Omental fat pad (tissue), 4 donors: ENCODE measurements around the gene CDV3. TPM values are rescaled to one million over a fixed set of nuclear protein-coding genes. Genes with fewer than 3 reads are reported as not detected.
"Not testable (repeated sequence)": the region's sequence is repeated elsewhere in the genome, so short reads cannot be mapped to it uniquely, and the experiment has no call there.

Experiments
- ATAC-seq: fragments of 150-250 bp; one replicate; pipeline ENCODE4 v1.9.1; 2016; ENCODE audit warnings: mild to moderate bottlenecking, moderate library complexity; ENCODE audit not compliant: low FRiP score
- DNase-seq: peaks from one replicate; pipeline ENCODE4 v3.0.0-alpha.2; 2019; ENCODE audit warnings: low spot score
- total RNA-seq, 4 donors: library from RNA; depleted of rRNA; stranded (reverse); fragments of >200 nt; gene quantifications; one replicate each; pipeline ENCODE4 v1.1.0, GENCODE V29; 2016
- TF ChIP-seq, protein P1 (sequence below), 3 donors: fragments of 450-650 bp; IDR thresholded peaks; one replicate each; pipeline ENCODE4 v1.5.1; 2016 to 2017; ENCODE audit warnings: antibody characterized with exemption in 3 of 3, mild to moderate bottlenecking in 3 of 3, moderate library complexity in 2 of 3

The CDV3 gene
- total RNA-seq = 100 to 1,000 TPM; 103 to 290 (median 213) TPM

GRCh38 chr3:133573629-133574194, at the start of gene CDV3:
TSS of gene CDV3 (plus strand) at chr3:133573686. CDS start at chr3:133574045, 359 bp downstream.
- TF ChIP-seq, protein P1, sequence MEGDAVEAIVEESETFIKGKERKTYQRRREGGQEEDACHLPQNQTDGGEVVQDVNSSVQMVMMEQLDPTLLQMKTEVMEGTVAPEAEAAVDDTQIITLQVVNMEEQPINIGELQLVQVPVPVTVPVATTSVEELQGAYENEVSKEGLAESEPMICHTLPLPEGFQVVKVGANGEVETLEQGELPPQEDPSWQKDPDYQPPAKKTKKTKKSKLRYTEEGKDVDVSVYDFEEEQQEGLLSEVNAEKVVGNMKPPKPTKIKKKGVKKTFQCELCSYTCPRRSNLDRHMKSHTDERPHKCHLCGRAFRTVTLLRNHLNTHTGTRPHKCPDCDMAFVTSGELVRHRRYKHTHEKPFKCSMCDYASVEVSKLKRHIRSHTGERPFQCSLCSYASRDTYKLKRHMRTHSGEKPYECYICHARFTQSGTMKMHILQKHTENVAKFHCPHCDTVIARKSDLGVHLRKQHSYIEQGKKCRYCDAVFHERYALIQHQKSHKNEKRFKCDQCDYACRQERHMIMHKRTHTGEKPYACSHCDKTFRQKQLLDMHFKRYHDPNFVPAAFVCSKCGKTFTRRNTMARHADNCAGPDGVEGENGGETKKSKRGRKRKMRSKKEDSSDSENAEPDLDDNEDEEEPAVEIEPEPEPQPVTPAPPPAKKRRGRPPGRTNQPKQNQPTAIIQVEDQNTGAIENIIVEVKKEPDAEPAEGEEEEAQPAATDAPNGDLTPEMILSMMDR (IDR thresholded peaks at IDR 0.05) = no peak
- no peak for DNase-seq
- ATAC-seq = peak; percentile 15

- not testable (repeated sequence) for DNase-seq, ATAC-seq
Observed at GRCh38 chr3:133523758-133524157, 49.7 kb upstream of the CDV3 start.

DNA sequence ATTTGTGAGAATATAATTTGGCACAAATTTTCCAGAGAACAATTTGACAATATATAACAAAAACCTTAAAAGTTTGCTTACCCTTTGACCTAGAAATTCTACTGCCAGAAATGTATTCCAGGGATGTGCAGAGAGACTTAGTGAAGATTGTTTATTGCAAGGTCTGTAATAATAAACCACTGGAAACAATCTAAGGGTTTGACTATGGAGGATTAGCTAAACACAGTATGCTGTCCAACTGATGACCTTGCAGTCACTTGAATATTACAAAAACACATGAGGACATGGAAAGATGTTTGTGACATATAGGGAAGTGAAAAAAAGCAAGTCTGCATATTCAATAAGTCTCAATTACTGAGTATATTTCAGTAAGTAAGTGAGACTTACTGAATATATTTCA, 48.1 kb upstream of the CDV3 start:
- no peak for ATAC-seq
- TF ChIP-seq, protein P1 (IDR thresholded peaks at IDR 0.05) = no peak
- no peak for DNase-seq

GRCh38 chr3:133527081-133527715, 46.3 kb upstream of the CDV3 start:
- no peak for DNase-seq
- ATAC-seq = no peak
- TF ChIP-seq, protein P1 (IDR thresholded peaks at IDR 0.05) = no peak

DNA sequence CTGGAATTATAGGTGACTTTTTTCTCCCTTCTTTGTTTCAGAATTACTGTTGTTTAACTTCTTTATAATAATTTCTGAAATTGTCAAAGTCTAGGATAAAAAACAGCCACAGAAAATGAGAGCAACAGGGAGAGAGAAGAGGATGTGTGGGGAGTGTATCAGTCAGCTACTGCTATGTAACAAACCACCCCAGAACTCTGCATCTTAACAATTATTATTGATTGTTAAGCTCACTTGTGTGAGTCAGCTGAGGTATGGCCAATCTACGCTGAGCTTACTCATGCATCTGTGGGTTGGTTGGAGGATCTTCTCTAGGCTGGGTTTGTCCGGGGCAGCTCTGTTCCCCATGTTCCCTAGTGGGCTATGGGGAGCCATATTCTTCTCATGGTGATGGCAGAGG, 43.7 kb upstream of the CDV3 start:
- ATAC-seq (no peak), DNase-seq (no peak)
- TF ChIP-seq, protein P1 (IDR thresholded peaks at IDR 0.05) = no peak

- no peak for ATAC-seq
- TF ChIP-seq, protein P1 (IDR thresholded peaks at IDR 0.05) = no peak
Observed at GRCh38 chr3:133531981-133532380, 41.5 kb upstream of the CDV3 start.

DNA sequence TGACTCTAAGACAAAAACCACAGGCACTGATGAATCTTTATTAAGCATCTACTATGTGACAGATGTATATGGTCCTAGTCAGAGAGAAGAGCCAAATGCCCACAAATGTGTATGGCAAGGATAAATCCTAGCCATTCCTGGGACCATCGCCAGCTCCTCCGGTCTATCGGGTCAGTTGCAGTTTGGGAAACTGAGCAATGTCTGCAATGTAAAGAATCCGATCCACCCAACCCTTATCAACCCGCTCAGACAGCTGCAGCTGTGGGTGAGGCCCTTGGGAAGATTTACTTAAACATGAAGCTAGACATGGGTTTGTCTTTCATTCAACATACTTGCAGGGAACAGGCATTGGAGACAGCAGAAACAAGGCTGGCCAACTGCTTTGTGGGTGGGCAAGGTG, 40.5 kb upstream of the CDV3 start:
- no peak for ATAC-seq
- TF ChIP-seq, protein P1 (IDR thresholded peaks at IDR 0.05) = no peak
- no peak for DNase-seq

More at GRCh38 chr3:133531981-133532380, 41.5 kb upstream of the CDV3 start:
- no peak for DNase-seq
